ENCODE results near the gene MAP3K12. TPM values are rescaled to one million over a fixed set of nuclear protein-coding genes. Genes with fewer than 3 reads are reported as not detected.

MAP3K12 gene
- total RNA-seq, 2 donors from 2014 or later: 18.2 to 20.4 TPM

GRCh38 chr12:53478865-53479264, 20.4 kb downstream of the MAP3K12 start:
- no peak overlapping the region for H3K4me3 Mint-ChIP-seq
- peak overlapping the region; percentile 65 for H3K27ac Mint-ChIP-seq
- peaks cover 27% of the 10 kb centered on the region for H3K4me1 Mint-ChIP-seq
- H3K27me3 Mint-ChIP-seq: no peaks in the 10 kb centered on the region
- peaks cover 98% of the 10 kb centered on the region for H3K36me3 Mint-ChIP-seq (ENCODE audit: low read depth)
- no peak for ATAC-seq (replicated peaks)
- H3K9me3 Mint-ChIP-seq: no peaks in the 10 kb centered on the region

GRCh38 chr12:53476769-53477209, 22.5 kb downstream of the MAP3K12 start:
- Mint-ChIP-seq H3K4me1 (peaks cover 38% of the 10 kb centered on the region), H3K27ac (peak overlapping the region; percentile 85)
- ATAC-seq (replicated peaks): no peak

GRCh38 chr12:53474819-53475218, 24.4 kb downstream of the MAP3K12 start:
- Mint-ChIP-seq H3K4me3 (peak overlapping the region; percentile 75), H3K9me3 (no peaks in the 10 kb centered on the region), H3K36me3 (ENCODE audit: low read depth) (peaks cover 100% of the 10 kb centered on the region), H3K4me1 (peaks cover 48% of the 10 kb centered on the region), H3K27ac (peak overlapping the region; percentile 92), H3K27me3 (no peaks in the 10 kb centered on the region)
- ATAC-seq (replicated peaks): peak; percentile 56

More at GRCh38 chr12:53476769-53477209, 22.5 kb downstream of the MAP3K12 start:
- Mint-ChIP-seq H3K27me3 (no peaks in the 10 kb centered on the region), H3K9me3 (no peaks in the 10 kb centered on the region), H3K36me3 (ENCODE audit: low read depth) (peaks cover 100% of the 10 kb centered on the region), H3K4me3 (no peak overlapping the region)

- ATAC-seq (replicated peaks): peak; percentile 65
- H3K4me3 Mint-ChIP-seq: peak overlapping the region; percentile 75
- peak overlapping the region; percentile 92 for H3K27ac Mint-ChIP-seq
- no peaks in the 10 kb centered on the region for H3K9me3 Mint-ChIP-seq
- no peaks in the 10 kb centered on the region for H3K27me3 Mint-ChIP-seq
- H3K4me1 Mint-ChIP-seq: peaks cover 48% of the 10 kb centered on the region
- peaks cover 100% of the 10 kb centered on the region for H3K36me3 Mint-ChIP-seq (ENCODE audit: low read depth)
Observed at GRCh38 chr12:53474077-53474476, 25.2 kb downstream of the MAP3K12 start.

- no peak for ATAC-seq (replicated peaks)
- Mint-ChIP-seq H3K27ac (peak overlapping the region; percentile 92), H3K36me3 (ENCODE audit: low read depth) (peaks cover 100% of the 10 kb centered on the region), H3K9me3 (no peaks in the 10 kb centered on the region), H3K4me3 (peak overlapping the region; percentile 75), H3K27me3 (no peaks in the 10 kb centered on the region), H3K4me1 (peaks cover 47% of the 10 kb centered on the region)
Observed at GRCh38 chr12:53472056-53472582, 27.1 kb downstream of the MAP3K12 start.

GRCh38 chr12:53468282-53468681, 31.0 kb downstream of the MAP3K12 start:
- no peak for ATAC-seq (replicated peaks)
- peaks cover 100% of the 10 kb centered on the region for H3K36me3 Mint-ChIP-seq (ENCODE audit: low read depth)
- H3K4me3 Mint-ChIP-seq: no peak overlapping the region
- no peak overlapping the region for H3K27ac Mint-ChIP-seq
- H3K9me3 Mint-ChIP-seq: no peaks in the 10 kb centered on the region
- peaks cover 39% of the 10 kb centered on the region for H3K4me1 Mint-ChIP-seq
- no peaks in the 10 kb centered on the region for H3K27me3 Mint-ChIP-seq

GRCh38 chr12:53467880-53468279, 31.4 kb downstream of the MAP3K12 start:
- no peak overlapping the region for H3K27ac Mint-ChIP-seq
- peaks cover 39% of the 10 kb centered on the region for H3K4me1 Mint-ChIP-seq
- H3K36me3 Mint-ChIP-seq (ENCODE audit: low read depth): peaks cover 100% of the 10 kb centered on the region
- no peak for ATAC-seq (replicated peaks)
- H3K27me3 Mint-ChIP-seq: no peaks in the 10 kb centered on the region
- no peak overlapping the region for H3K4me3 Mint-ChIP-seq
- H3K9me3 Mint-ChIP-seq: no peaks in the 10 kb centered on the region

GRCh38 chr12:53467082-53467481, 32.2 kb downstream of the MAP3K12 start:
- H3K4me3 Mint-ChIP-seq: no peak overlapping the region
- H3K27me3 Mint-ChIP-seq: no peaks in the 10 kb centered on the region
- H3K4me1 Mint-ChIP-seq: peaks cover 36% of the 10 kb centered on the region
- H3K36me3 Mint-ChIP-seq (ENCODE audit: low read depth): peaks cover 100% of the 10 kb centered on the region
- ATAC-seq (replicated peaks): no peak
- peak overlapping the region; percentile 76 for H3K27ac Mint-ChIP-seq
- no peaks in the 10 kb centered on the region for H3K9me3 Mint-ChIP-seq

GRCh38 chr12:53466640-53467039, 32.6 kb downstream of the MAP3K12 start:
- Mint-ChIP-seq H3K9me3 (no peaks in the 10 kb centered on the region), H3K27ac (peak overlapping the region; percentile 76), H3K27me3 (no peaks in the 10 kb centered on the region), H3K4me1 (peaks cover 32% of the 10 kb centered on the region), H3K4me3 (no peak overlapping the region), H3K36me3 (ENCODE audit: low read depth) (peaks cover 100% of the 10 kb centered on the region)
- no peak for ATAC-seq (replicated peaks)

- peaks cover 100% of the 10 kb centered on the region for H3K36me3 Mint-ChIP-seq (ENCODE audit: low read depth)
- peaks cover 28% of the 10 kb centered on the region for H3K4me1 Mint-ChIP-seq
- peak overlapping the region; percentile 76 for H3K27ac Mint-ChIP-seq
- no peaks in the 10 kb centered on the region for H3K9me3 Mint-ChIP-seq
- no peak for ATAC-seq (replicated peaks)
- no peak overlapping the region for H3K4me3 Mint-ChIP-seq
- no peaks in the 10 kb centered on the region for H3K27me3 Mint-ChIP-seq
Observed at GRCh38 chr12:53465679-53466078, 33.6 kb downstream of the MAP3K12 start.

- H3K27ac Mint-ChIP-seq: peak overlapping the region; percentile 76
- no peak for ATAC-seq (replicated peaks)
Observed at GRCh38 chr12:53464685-53465418, 34.4 kb downstream of the MAP3K12 start.

GRCh38 chr12:53463802-53464560, 35.3 kb downstream of the MAP3K12 start:
- Mint-ChIP-seq H3K27me3 (no peaks in the 10 kb centered on the region), H3K9me3 (no peaks in the 10 kb centered on the region), H3K4me1 (peaks cover 37% of the 10 kb centered on the region), H3K4me3 (no peak overlapping the region), H3K36me3 (ENCODE audit: low read depth) (peaks cover 100% of the 10 kb centered on the region), H3K27ac (peak overlapping the region; percentile 6)
- ATAC-seq (replicated peaks): peak; percentile 39

More at GRCh38 chr12:53464685-53465418, 34.4 kb downstream of the MAP3K12 start:
- peaks cover 100% of the 10 kb centered on the region for H3K36me3 Mint-ChIP-seq (ENCODE audit: low read depth)
- H3K27me3 Mint-ChIP-seq: no peaks in the 10 kb centered on the region
- H3K4me1 Mint-ChIP-seq: peaks cover 34% of the 10 kb centered on the region
- H3K9me3 Mint-ChIP-seq: no peaks in the 10 kb centered on the region
- H3K4me3 Mint-ChIP-seq: no peak overlapping the region

- H3K27ac Mint-ChIP-seq: peak overlapping the region; percentile 48
- H3K36me3 Mint-ChIP-seq (ENCODE audit: low read depth): peaks cover 100% of the 10 kb centered on the region
- ATAC-seq (replicated peaks): no peak
- no peak overlapping the region for H3K4me3 Mint-ChIP-seq
- no peaks in the 10 kb centered on the region for H3K9me3 Mint-ChIP-seq
- H3K27me3 Mint-ChIP-seq: no peaks in the 10 kb centered on the region
- peaks cover 38% of the 10 kb centered on the region for H3K4me1 Mint-ChIP-seq
Observed at GRCh38 chr12:53462935-53463334, 36.3 kb downstream of the MAP3K12 start.

GRCh38 chr12:53461591-53461990, 37.7 kb downstream of the MAP3K12 start:
- H3K27ac Mint-ChIP-seq: no peak overlapping the region
- no peaks in the 10 kb centered on the region for H3K27me3 Mint-ChIP-seq
- no peak for ATAC-seq (replicated peaks)
- H3K4me1 Mint-ChIP-seq: peaks cover 33% of the 10 kb centered on the region
- H3K4me3 Mint-ChIP-seq: no peak overlapping the region
- H3K9me3 Mint-ChIP-seq: no peaks in the 10 kb centered on the region
- H3K36me3 Mint-ChIP-seq (ENCODE audit: low read depth): peaks cover 100% of the 10 kb centered on the region

All from activated T-helper 17 cell treated with anti-CD3 and anti-CD28 coated beads, Interleukin-2, amount 50 U/mL, for 72 hours (primary cell).